ENCODE measurements around the gene ZC3H13.
A peak's percentile ranks its signal among the peaks of the same experiment; 100 is the strongest.

ZC3H13 gene

GRCh38 chr13:46062185-46062584 lies 9.6 kb upstream of the ZC3H13 start:
- DNase-seq = no peak

DNA sequence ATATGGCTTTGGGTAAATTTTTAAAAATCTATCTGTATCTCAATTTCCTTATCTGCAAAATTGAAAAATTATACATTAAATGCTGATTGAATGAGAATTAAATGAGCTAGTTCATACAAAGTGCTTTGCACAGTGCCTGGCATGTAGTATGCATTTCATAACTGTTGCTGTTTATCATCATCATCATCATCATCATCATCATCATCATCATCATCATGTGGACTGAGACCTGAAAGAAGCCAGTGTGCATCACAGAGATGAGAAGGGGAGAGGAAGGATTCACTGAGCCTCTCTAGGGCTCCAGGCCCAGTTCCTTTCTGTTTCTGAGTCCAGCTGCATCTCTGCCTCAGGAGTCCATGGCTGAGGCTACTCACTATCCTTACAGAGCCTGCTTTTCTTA lies 6.9 kb upstream of the ZC3H13 start:
- no peak for DNase-seq

GRCh38 chr13:46058268-46058667 lies 5.7 kb upstream of the ZC3H13 start:
- no peak for DNase-seq

DNA sequence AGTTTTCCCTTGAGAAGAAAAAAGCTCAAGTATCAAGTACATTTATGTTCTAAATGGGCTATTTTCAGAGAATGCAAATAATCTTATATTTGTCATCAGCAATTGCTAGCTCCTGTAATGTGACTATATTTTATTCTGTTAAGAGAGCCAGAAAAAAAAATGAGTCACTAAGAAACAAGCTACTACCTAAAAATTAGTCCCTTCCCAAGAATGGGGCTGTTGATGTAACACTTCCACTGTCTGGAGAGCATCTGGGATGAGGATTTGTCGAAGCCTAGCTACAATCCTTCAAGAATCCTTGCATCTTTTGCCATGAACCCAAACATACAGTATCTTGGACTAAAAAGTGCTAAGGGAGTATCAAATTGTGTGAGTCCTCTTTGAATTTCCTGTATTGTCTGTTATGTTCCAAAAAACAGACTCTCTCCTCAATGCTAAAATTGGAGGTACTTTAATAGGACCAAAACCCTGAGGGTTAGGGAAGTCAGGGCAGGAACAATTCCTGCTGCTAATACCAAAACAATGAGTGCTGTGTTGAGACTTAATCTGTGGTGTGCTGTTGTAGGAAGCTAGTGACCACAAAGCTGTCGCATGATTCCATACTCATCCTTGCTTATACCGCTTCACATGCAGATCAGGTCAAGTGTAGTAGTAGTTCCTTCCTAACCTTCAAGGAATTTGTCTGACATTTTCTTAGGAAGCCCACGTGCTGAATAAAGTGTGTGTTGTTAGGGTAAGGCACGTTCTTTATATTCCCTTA lies 4.9 kb upstream of the ZC3H13 start:
- no peak for DNase-seq

GRCh38 chr13:46053162-46054012 lies 841 bp upstream of the ZC3H13 start:
- DNase-seq = no peak

- DNase-seq = peak; percentile 32
These were observed 603 bp downstream of the ZC3H13 start for GRCh38 chr13:46051968-46052318.

GRCh38 chr13:46050771-46051170 lies 1.8 kb downstream of the ZC3H13 start:
- no peak for DNase-seq

DNA sequence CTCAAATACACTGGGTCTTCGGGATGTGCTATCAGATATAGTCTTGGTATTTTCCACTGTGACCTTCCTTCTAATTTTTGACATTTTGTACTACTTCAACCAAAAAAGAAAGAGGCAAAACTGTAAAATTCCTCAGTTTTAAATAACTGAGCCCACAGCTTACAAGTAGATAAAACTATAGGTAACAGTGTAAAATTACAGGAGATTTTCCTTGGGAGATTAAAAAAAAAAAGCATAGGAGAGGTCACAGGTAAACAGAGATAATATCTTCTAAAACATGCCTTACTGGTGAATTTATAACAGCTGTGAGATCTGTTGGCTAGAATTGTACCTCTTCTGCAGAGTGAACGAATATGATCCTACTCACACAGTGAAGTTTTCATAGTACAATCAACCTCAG lies 7.1 kb downstream of the ZC3H13 start:
- no peak for DNase-seq

- DNase-seq = no peak
These were observed 8.9 kb downstream of the ZC3H13 start for GRCh38 chr13:46043647-46044046.

DNA sequence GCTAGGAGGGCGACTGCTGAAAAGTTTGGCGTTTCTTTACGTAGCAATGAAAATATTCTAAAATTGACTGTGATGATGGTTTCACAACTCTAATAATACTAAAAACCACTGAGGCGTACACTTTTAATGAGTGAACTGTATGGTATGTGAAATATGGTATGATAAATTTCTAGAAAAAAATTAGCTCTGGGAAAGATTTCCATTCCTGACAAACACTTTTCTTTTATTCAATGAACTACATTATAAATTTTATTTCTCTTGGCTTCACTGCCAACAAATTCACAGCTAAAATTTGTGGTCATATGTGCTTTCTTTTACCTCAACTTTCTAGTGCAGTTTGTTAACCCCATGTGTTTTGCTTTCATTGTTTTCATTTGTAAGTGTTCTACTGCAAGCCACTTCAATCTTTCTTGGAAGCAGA lies 11.1 kb downstream of the ZC3H13 start:
- DNase-seq = no peak

DNA sequence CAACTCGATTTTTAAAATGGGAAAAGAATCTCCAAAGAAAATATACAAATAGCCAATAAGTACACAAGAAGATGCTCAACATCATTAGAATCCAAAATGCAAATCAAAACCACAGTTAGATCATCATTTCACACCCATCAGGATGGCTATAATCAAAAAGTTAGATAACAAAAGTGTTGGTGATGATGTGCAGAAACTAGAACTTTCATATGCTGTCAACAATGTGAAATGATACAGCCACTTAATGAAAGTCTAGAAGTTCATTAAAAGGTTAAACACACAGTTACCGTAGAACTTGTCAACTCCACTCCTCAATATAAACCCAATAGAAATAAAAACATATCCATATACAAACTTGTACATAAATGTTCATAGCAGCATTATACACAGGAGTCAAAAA lies 11.8 kb downstream of the ZC3H13 start:
- no peak for DNase-seq

- no peak for DNase-seq
These were observed 12.9 kb downstream of the ZC3H13 start for GRCh38 chr13:46039411-46040182.

DNA sequence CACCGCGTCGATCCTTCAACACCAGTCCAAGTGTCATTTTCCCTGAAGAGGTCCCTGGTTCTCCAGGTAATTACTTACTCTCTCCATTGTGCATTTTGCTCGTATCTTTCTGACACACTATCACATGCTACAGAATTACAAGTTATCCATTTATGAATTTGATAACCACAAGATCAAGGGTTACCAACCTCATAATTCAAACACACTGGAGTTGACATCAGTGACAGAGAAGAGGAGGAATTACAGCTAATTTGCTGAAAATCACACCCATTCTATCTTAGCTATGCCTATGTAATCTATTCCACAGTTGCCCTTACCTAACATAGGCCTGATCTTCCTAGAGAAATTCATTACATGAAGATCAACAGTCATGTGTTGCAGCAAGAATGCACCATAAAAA lies 14.2 kb downstream of the ZC3H13 start:
- no peak for DNase-seq

GRCh38 chr13:46035066-46035465 lies 17.5 kb downstream of the ZC3H13 start:
- peak; percentile 16 for DNase-seq

DNA sequence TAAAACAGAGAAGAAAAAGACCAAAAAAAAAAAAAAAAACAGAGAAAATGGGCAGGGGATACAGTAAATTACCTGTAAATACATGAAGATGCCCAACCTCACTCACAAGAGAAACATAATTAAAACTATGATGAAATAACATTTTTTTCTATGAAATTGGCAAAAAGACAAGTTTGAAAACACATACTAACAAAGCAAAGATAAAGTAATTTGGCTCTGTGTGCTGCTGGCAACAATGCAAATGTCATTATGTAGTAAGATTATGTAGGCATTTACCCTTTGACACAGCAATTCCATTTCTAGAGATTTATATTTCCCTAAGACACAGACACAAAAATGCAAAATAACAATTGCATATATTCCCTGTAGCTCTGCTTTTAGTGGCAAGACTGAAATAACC lies 20.2 kb downstream of the ZC3H13 start:
- DNase-seq = no peak

DNA sequence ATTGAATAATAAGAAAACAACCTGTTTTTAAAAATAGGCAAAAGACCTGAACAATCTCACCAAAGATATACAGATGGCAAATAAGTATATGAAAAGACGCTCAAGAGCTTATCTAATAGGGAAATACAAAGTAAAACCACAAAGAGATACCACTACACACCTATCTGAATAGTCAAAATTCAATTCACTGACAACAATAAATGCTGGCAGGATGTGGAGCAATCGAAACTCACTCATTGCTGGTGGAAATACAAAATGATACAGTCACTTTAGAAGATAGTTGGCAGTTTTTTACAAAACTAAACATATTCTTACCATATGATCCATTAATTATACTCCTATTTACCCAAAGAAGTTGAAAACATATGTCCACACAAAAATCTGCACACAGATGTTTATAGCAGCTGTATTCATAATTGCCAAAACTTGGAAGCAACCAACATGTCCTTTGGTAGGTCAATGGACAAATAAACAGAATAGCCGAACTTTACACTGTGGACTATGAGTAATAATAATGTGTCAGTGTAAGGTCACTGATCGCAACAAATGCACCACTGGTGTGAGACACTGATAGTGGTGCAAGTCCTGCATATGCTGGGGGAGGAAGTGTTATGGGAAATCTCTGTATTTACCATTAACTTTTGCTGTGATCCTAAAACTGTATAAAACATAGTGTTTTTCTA lies 20.8 kb downstream of the ZC3H13 start:
- DNase-seq = no peak

DNA sequence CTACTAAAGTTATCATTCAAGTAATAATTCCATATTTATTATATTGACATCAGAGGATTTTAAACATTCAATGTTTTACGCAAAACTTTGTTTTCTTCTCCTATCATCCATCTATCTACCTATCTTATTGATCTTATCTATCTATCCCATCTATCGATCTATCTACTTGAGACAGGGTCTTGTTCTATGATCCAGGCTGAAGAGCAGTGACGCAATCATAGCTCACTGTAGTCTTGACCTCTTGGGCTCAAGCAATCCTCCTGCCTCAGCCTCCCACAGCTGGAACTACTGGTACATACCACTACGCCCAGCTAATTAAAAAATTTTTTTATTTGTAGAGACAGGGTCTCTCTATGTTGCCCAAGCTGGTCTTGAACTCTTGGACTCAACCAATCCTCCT lies 27.4 kb downstream of the ZC3H13 start:
- no peak for DNase-seq

DNA sequence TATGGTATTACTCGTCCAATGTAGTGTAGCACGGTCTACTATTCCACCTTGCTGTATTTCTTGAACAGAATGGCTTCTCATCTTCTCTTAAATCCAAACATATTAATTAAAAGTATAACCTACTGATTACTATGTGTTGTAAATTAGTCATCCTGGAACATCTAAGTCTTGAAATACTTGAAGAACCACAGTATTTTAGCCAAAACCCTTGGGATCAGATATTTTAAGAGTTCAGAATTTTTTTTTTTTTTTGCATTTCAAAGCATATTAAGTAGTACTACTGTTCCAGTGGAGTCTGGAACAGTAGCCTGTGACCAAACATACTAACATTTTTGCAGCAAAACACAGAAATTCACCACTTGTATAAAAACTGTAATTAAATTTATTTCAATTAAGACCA lies 30.1 kb downstream of the ZC3H13 start:
- no peak for DNase-seq

GRCh38 chr13:46016216-46016615 lies 36.3 kb downstream of the ZC3H13 start:
- DNase-seq = no peak

GRCh38 chr13:46015366-46015765 lies 37.2 kb downstream of the ZC3H13 start:
- no peak for DNase-seq

DNA sequence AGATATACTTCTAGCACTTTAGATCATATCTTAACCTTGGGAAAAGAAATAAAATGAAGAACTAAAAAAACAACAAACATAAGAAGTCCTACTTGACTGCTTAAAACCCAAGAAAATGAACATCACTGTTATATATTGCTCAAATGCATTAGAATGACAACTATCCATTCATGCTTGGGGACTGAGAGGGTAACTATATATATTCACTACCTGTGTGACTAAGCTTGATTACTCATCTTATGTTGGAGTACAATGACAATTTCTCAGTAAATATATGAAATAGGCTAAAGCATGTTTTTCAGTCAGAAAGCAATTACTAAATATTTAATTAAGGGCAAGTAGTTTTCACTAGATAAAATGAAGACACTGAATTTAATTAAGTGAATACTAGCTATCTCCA lies 40.1 kb downstream of the ZC3H13 start:
- no peak for DNase-seq

GRCh38 chr13:46010148-46010547 lies 42.4 kb downstream of the ZC3H13 start:
- DNase-seq = peak; percentile 29

GRCh38 chr13:46008631-46009030 lies 43.9 kb downstream of the ZC3H13 start:
- DNase-seq = no peak

Data from NCI-H1092 treated with DMSO at 0.1 percent for 48 hours (cell line).